Measurements from ENCODE around the gene ABAT. TPM values are rescaled to one million over a fixed set of nuclear protein-coding genes. Genes with fewer than 3 reads are reported as not detected.
"Not testable (repeated sequence)": the region's sequence is repeated elsewhere in the genome, so short reads cannot be mapped to it uniquely, and the experiment has no call there.

Gene ABAT
- total RNA-seq, 1 donor from 2014 or later: 9.8 TPM

DNA sequence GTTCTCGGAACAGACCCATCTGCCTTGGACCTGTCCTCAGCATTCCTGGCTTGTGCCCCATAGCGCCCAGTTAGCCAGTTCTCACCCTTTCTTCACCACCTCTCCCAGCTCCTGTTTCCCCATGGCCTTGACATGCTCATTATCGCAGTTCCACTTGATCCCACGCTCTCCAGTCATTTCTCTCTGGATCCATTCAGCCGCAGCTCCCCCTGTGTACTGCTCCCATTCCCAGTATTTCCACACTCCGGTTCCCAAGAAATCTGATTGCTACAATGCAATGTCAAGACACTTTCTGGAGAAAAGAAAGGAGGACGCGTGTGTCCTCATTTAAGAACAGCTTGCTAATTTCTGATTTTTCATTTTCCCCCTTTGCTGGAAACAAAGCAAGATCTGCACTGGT, 67.7 kb downstream of the ABAT start:
- Histone ChIP-seq H3K9me3 (no peaks in the 10 kb centered on the region), H3K27ac (no peak overlapping the region), H3K27me3 (no peaks in the 10 kb centered on the region), H3K36me3 (no peaks in the 10 kb centered on the region), H3K4me3 (no peak overlapping the region), H3K4me1 (no peaks in the 10 kb centered on the region)
- no peak for TF ChIP-seq CTCF (IDR thresholded peaks at IDR 0.05)
- intact Hi-C loops (cut with DNase I): no loop called here
- ATAC-seq: no peak
- no peak for DNase-seq

DNA sequence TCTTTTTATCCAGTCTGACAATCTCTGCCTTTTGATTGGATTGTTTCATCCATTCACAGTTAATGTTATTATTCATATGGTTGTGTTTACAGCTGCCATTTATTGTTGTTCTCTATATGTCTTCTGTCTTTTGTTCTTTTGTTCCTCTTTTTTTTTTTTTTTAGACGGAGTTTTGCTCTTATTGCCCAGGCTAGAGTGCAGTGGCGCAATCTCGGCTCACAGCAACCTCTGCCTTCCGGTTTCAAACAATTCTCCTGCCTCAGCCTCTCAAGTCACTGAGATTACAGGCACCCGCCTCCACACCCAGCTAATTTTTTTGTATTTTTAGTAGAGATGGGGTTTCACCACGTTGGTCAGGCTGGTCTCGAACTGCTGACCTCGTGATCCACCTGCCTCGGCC, 74.5 kb downstream of the ABAT start:
- H3K9me3 ChIP-seq; H3K27me3 ChIP-seq; H3K4me3 ChIP-seq; H3K27ac ChIP-seq; ATAC-seq; intact Hi-C loops (cut with DNase I); H3K4me1 ChIP-seq; DNase-seq: not testable (repeated sequence)
- H3K36me3 ChIP-seq: peaks cover 12% of the 10 kb centered on the region

DNA sequence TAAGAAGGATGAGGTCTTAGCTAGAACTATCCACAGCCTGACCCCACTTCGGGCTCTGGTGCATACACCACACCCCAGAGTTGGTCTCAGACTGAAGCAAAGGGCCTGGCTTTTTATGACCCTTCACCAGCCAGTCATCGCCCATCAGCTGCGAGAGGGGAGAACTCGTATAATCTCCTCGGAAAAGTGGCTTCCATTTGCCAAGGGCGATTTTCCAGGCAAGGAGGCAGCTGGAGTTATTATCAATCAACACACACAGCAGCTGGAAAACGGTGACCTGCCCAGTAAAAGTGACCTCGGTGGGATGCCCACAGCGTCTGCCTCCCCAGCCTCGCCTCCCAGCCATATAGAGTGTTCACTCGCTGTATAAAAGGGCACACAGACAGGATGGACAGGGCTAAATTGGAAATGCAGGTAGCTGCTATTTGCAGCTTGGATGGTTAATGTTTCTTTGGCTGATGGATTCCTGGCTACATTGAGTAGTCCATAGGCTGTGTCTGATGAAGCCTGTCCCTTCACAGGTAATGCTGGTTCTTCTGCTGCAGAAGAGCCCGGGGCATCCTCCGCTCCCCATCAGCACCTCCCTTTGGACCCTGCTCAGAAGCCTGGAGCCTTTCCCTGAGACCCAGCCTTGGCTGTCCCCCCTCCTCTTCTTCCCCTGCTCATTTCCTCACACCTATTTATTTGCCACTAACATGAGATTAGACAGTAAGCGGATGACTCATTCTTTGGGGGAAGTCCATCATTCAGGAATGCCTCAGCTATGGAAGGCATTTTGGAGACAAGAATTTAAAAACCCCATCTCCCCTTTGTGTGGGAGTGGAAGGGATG, 77.3 kb downstream of the ABAT start:
- no peaks in the 10 kb centered on the region for H3K27me3 ChIP-seq
- H3K4me1 ChIP-seq: no peaks in the 10 kb centered on the region
- intact Hi-C loops (cut with DNase I): no loop called here
- ATAC-seq (no peak), DNase-seq (no peak)
- no peak overlapping the region for H3K27ac ChIP-seq
- H3K36me3 ChIP-seq: peaks cover 12% of the 10 kb centered on the region
- H3K4me3 ChIP-seq: no peak overlapping the region
- H3K9me3 ChIP-seq: no peaks in the 10 kb centered on the region
- TF ChIP-seq CTCF (IDR thresholded peaks at IDR 0.05): no peak

- no peak overlapping the region for H3K4me3 ChIP-seq
- no peaks in the 10 kb centered on the region for H3K27me3 ChIP-seq
- no peak overlapping the region for H3K27ac ChIP-seq
- H3K4me1 ChIP-seq: no peaks in the 10 kb centered on the region
- intact Hi-C loops (cut with DNase I): no loop called here
- TF ChIP-seq CTCF (IDR thresholded peaks at IDR 0.05): no peak
- DNase-seq (no peak), ATAC-seq (no peak)
- peaks cover 14% of the 10 kb centered on the region for H3K36me3 ChIP-seq
- H3K9me3 ChIP-seq: no peaks in the 10 kb centered on the region
Observed at GRCh38 chr16:8752706-8753105, 78.3 kb downstream of the ABAT start.

GRCh38 chr16:8753416-8754054, 79.1 kb downstream of the ABAT start:
- Histone ChIP-seq H3K4me1 (no peaks in the 10 kb centered on the region), H3K27ac (no peak overlapping the region), H3K4me3 (no peak overlapping the region), H3K36me3 (peaks cover 18% of the 10 kb centered on the region), H3K27me3 (no peaks in the 10 kb centered on the region), H3K9me3 (no peaks in the 10 kb centered on the region)
- intact Hi-C loops (cut with DNase I): no loop called here
- no peak for DNase-seq
- TF ChIP-seq CTCF (IDR thresholded peaks at IDR 0.05): no peak
- ATAC-seq: no peak

DNA sequence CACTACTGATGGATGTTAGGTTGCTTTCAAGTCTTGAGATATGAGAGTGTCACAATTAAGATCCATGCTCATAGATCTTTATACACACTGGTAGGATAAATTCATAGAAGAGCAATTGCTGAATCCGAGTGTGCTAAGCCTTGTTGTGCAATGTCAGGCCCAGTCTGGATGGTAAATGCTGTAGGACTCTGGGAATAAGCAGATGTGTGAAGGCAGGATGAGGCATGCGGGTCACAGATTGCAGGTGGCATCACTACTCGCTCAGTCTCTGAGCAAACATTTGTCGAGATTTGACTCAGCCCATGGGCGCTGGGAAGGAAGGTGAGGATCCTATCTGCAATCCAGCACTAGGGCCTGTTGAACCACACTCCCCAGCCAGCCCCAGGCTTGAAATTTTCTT, 82.3 kb downstream of the ABAT start:
- no peaks in the 10 kb centered on the region for H3K4me1 ChIP-seq
- ATAC-seq (no peak), DNase-seq (no peak)
- TF ChIP-seq CTCF (IDR thresholded peaks at IDR 0.05): no peak
- H3K9me3 ChIP-seq: no peaks in the 10 kb centered on the region
- H3K4me3 ChIP-seq: no peak overlapping the region
- no peak overlapping the region for H3K27ac ChIP-seq
- H3K36me3 ChIP-seq: peaks cover 6% of the 10 kb centered on the region
- intact Hi-C loops (cut with DNase I): no loop called here
- no peaks in the 10 kb centered on the region for H3K27me3 ChIP-seq
